Sigmoid colon (tissue), 7 donors: ENCODE data around the gene CEP70. TPM values are rescaled to one million over a fixed set of nuclear protein-coding genes. Genes with fewer than 3 reads are reported as not detected.
"Not testable (repeated sequence)": the region's sequence is repeated elsewhere in the genome, so short reads cannot be mapped to it uniquely, and the experiment has no call there.

Source experiments
- DNase-seq: peaks from one replicate; pipeline ENCODE4 v3.0.0-alpha.2; 2019
- H3K27ac ChIP-seq, 4 donors: fragments of 200-600 bp; sonication (generic); one replicate each; pipeline ENCODE4 v1.5.1; 2016 to 2019; ENCODE audit warnings: mild to moderate bottlenecking in 1 of 4
- H3K27me3 ChIP-seq, 3 donors: fragments of 200-600 bp; sonication (generic); one replicate each; pipeline ENCODE4 v1.5.1; 2019; ENCODE audit warnings: mild to moderate bottlenecking in 1 of 3
- H3K36me3 ChIP-seq, 4 donors: fragments of 200-600 bp; sonication (generic); one replicate each; pipeline ENCODE4 v1.5.1; 2016 to 2019
- H3K4me1 ChIP-seq, 4 donors: fragments of 200-600 bp; sonication (generic); one replicate each; pipeline ENCODE4 v1.5.1; 2017 to 2019
- H3K4me3 ChIP-seq, 4 donors: fragments of 200-600 bp; sonication (generic); one replicate each; pipeline ENCODE4 v1.5.1; 2017 to 2019; ENCODE audit warnings: mild to moderate bottlenecking in 2 of 4, moderate library complexity in 1 of 4
- H3K9me3 ChIP-seq, 4 donors: fragments of 200-600 bp in 3 of 4; sonication (generic) in 3 of 4; one replicate each; pipeline versions ENCODE4 v1.5.1 to v1.6.1; 2013 to 2019
- CTCF ChIP-seq, 4 experiments: fragments of 450-650 bp in 3 of 4; fragments of 200-600 bp in 1 of 4; IDR thresholded peaks; one replicate each; pipeline ENCODE4 v1.5.1; 2016 to 2019; ENCODE audit warnings: antibody characterized with exemption in 4 of 4, mild to moderate bottlenecking in 3 of 4, moderate library complexity in 2 of 4
- EP300 ChIP-seq, 4 donors: sonication (generic); formaldehyde crosslinking; IDR thresholded peaks; one replicate each; pipeline ENCODE4 v1.6.1; 2017; ENCODE audit warnings: antibody characterized with exemption in 4 of 4
- POLR2A ChIP-seq, 2 donors: fragments of 450-650 bp; IDR thresholded peaks; one replicate each; pipeline ENCODE4 v1.6.1; 2016; ENCODE audit warnings: antibody characterized with exemption in 2 of 2, mild to moderate bottlenecking in 2 of 2, moderate library complexity in 2 of 2
- POLR2AphosphoS5 ChIP-seq, 4 donors: sonication (generic); formaldehyde crosslinking; IDR thresholded peaks; one replicate each; pipeline ENCODE4 v1.6.1; 2017; ENCODE audit warnings: antibody characterized with exemption in 4 of 4
- WGBS, 2 donors: extraction: QIAGEN DNeasy Blood & Tissue Kit; methylation state at CpG; one replicate each; pipeline ENCODE4 v1.1.7; 2013; 5-methylcytosine and 5-hydroxymethylcytosine counted together
- intact Hi-C: fragments of 100-400 bp; cut with DNase I; formaldehyde crosslinking; loops from one replicate; pipeline ENCODE4 v1.15.1; 2023
- polyA plus RNA-seq, 3 donors: library from polyadenylated mRNA; stranded (reverse); fragments of 200-250 nt; gene quantifications; one replicate each; pipeline ENCODE4 v1.2.3, GENCODE V29; 2013
- total RNA-seq, 4 donors: library from RNA; depleted of rRNA; stranded (reverse); fragments of >200 nt; gene quantifications; one replicate each; pipeline ENCODE4 v1.1.0, GENCODE V29; 2016
- donor health status: healthy with polysubstance abuse.
- donor health status: Bipolar disorder and iron deficiency.
- donor health status: healthy.

CEP70 gene
- total and polyA plus RNA-seq, 7 donors, result 12.0 to 77.2 (median 42.6) TPM

DNA sequence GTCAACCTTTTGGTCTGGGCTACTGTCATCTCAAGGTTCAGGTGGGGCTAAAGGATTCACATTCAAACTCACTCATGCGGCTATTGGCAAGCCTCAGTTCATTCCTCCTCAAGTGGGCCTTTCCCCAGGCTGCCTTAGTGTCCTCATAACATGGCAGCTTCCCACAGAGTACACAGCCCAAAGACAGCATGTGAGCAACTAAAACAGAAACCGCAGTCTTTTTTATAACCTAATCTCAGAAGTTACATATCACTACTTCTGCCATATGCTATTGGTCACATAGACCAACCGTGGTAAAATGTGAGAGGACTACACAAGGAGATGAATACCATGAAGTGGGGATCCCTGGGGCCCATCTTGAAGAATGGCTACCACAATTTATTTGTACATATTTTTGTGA lies 4.5 kb upstream of the CEP70 start:
- Histone ChIP-seq H3K36me3 (no peaks in the 10 kb centered on the region), H3K4me3 (no peak overlapping the region), H3K4me1 (peaks cover 0 to 3% (median under 1%) of the 10 kb centered on the region in 4 donors), H3K27ac (no peak overlapping the region), H3K9me3 (no peaks in the 10 kb centered on the region), H3K27me3 (no peaks in the 10 kb centered on the region)
- intact Hi-C loops, result no loop called here
- 96% methylated on average over 3 of the region's 3 CpGs for WGBS, 2 donors
- TF ChIP-seq POLR2A (IDR thresholded peaks at IDR 0.05) (no peak), POLR2AphosphoS5 (IDR thresholded peaks at IDR 0.05) (no peak), EP300 (IDR thresholded peaks at IDR 0.05) (no peak), CTCF (IDR thresholded peaks at IDR 0.05) (no peak)
- DNase-seq, result no peak

GRCh38 chr3:138597186-138597976 lies 3.3 kb upstream of the CEP70 start:
- H3K36me3 ChIP-seq, DNase-seq, H3K4me3 ChIP-seq, H3K9me3 ChIP-seq, H3K27ac ChIP-seq, intact Hi-C loops, H3K27me3 ChIP-seq: not testable (repeated sequence)
- peaks cover 0 to 12% (median 10%) of the 10 kb centered on the region in 4 donors for H3K4me1 ChIP-seq
- 18 to 62% methylated on average over 6 of the region's 6 CpGs for WGBS, 2 donors

GRCh38 chr3:138594935-138595610 lies 1.0 kb upstream of the CEP70 start:
- H3K27ac ChIP-seq, result peak overlapping the region; percentile 94
- TF ChIP-seq CTCF (IDR thresholded peaks at IDR 0.05) (no peak), POLR2A (IDR thresholded peaks at IDR 0.05) (no peak), EP300 (IDR thresholded peaks at IDR 0.05) (no peak), POLR2AphosphoS5 (IDR thresholded peaks at IDR 0.05) (no peak)
- peak overlapping the region in 2 of 4 donors; percentile 73 to 76 for H3K4me3 ChIP-seq
- DNase-seq, result no peak
- no peaks in the 10 kb centered on the region for H3K36me3 ChIP-seq
- peaks cover 0 to 14% (median 10%) of the 10 kb centered on the region in 4 donors for H3K4me1 ChIP-seq
- WGBS, 2 donors, result 39 to 42% methylated on average over 6 of the region's 6 CpGs
- H3K27me3 ChIP-seq, result no peaks in the 10 kb centered on the region
- intact Hi-C loops, result loop anchor here (1.0 to 5.0 kb wide), 5 partner anchors 14 to 747 kb away; partner anchors contain the start of genes FAIM, MRPS22 and PIK3CB
- no peaks in the 10 kb centered on the region for H3K9me3 ChIP-seq

DNA sequence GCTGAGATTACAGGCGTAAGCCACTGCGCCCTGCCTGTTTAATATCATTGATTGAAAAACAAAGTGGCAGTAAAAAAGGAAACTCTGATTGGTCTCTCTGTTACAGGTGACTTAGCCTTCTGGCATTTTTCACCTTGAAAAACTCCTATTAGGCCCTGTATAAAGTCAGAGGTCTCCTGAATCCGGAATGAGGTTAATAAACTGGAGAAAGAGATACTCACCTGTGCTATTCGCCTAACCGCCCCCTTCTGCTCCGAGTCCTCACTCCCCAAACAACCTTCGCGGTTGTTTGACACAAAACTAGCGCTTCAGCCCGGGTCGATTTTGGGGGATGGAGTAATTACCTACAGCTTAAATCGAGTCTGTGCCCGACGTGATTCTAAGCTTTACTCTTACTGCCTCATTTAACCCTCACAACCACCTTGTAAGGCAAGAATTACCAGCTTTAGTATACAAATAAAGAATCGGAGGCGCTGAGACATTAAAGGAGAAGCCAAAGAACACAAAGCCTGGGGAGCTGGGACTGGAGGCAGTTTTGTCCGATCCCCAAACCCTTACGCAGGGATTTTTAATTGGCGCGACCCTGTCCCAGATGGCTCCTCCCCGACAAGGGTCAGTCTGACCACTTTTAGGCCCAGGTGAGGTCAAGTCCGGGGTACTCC lies 441 bp downstream of the CEP70 start:
- TF ChIP-seq POLR2A (IDR thresholded peaks at IDR 0.05), result no peak
- peaks cover 0 to 14% (median 12%) of the 10 kb centered on the region in 4 donors for H3K4me1 ChIP-seq
- H3K36me3 ChIP-seq, result no peaks in the 10 kb centered on the region
- no peaks in the 10 kb centered on the region for H3K27me3 ChIP-seq
- WGBS, 2 donors, result 4 to 7% methylated on average over 22 of the region's 22 CpGs
- intact Hi-C loops, result loop anchor here (1.0 to 5.0 kb wide), 5 partner anchors 15 to 749 kb away; partner anchors contain the start of genes FAIM, MRPS22 and PIK3CB
- H3K9me3 ChIP-seq, result no peaks in the 10 kb centered on the region
- DNase-seq, result no peak
- peak overlapping the region; percentile 94 for H3K27ac ChIP-seq
- peak overlapping the region; percentile 55 to 78 (median 74) for H3K4me3 ChIP-seq

DNA sequence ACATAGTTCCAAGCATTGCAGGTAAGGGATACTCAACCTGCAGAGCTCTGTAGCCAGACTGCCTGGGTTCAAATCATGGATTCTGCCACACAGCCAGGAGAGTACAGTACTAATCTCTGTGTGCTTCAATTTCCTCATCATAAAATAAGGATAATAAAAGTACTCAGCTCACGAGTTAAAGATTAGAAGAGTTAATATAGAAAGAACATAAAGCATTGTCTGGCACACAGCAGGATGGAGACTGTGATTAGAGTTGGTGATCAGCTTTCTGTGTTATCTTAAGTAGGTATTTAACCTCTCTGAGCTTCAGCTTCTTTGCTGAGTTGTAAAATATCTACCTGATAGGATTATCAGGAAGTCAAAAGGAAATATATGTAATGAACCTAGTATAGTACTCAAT lies 2.7 kb downstream of the CEP70 start:
- H3K27ac ChIP-seq, result no peak overlapping the region
- no peaks in the 10 kb centered on the region for H3K36me3 ChIP-seq
- H3K27me3 ChIP-seq, result no peaks in the 10 kb centered on the region
- peaks cover 0 to 17% (median 12%) of the 10 kb centered on the region in 4 donors for H3K4me1 ChIP-seq
- no peak for DNase-seq
- H3K9me3 ChIP-seq, result no peaks in the 10 kb centered on the region
- intact Hi-C loops, result loop anchor here (5.0 kb wide), 2 partner anchors 241 to 751 kb away; partner anchors contain the start of genes MRPS22 and PIK3CB
- TF ChIP-seq CTCF (IDR thresholded peaks at IDR 0.05), result no peak
- no peak for TF ChIP-seq POLR2AphosphoS5 (IDR thresholded peaks at IDR 0.05)
- no peak for TF ChIP-seq EP300 (IDR thresholded peaks at IDR 0.05)
- TF ChIP-seq POLR2A (IDR thresholded peaks at IDR 0.05), result no peak
- H3K4me3 ChIP-seq, result no peak overlapping the region
- 15 to 65% methylated on average over 1 of the region's 1 CpG for WGBS, 2 donors
